ENCODE results near the gene ITPR3.
"Not testable (repeated sequence)": the region's sequence is repeated elsewhere in the genome, so short reads cannot be mapped to it uniquely, and the experiment has no call there.

Gene ITPR3

GRCh38 chr6:33590531-33591198 is 30.5 kb upstream of the ITPR3 start:
- in situ Hi-C loops (cut with HindIII; ENCODE audit: low sequenced_read_pairs) = no loop called here

GRCh38 chr6:33591424-33592032 is 29.6 kb upstream of the ITPR3 start:
- in situ Hi-C loops (cut with HindIII; ENCODE audit: low sequenced_read_pairs) = no loop called here

GRCh38 chr6:33592280-33592594 is 28.9 kb upstream of the ITPR3 start:
- in situ Hi-C loops (cut with HindIII; ENCODE audit: low sequenced_read_pairs) = no loop called here

DNA sequence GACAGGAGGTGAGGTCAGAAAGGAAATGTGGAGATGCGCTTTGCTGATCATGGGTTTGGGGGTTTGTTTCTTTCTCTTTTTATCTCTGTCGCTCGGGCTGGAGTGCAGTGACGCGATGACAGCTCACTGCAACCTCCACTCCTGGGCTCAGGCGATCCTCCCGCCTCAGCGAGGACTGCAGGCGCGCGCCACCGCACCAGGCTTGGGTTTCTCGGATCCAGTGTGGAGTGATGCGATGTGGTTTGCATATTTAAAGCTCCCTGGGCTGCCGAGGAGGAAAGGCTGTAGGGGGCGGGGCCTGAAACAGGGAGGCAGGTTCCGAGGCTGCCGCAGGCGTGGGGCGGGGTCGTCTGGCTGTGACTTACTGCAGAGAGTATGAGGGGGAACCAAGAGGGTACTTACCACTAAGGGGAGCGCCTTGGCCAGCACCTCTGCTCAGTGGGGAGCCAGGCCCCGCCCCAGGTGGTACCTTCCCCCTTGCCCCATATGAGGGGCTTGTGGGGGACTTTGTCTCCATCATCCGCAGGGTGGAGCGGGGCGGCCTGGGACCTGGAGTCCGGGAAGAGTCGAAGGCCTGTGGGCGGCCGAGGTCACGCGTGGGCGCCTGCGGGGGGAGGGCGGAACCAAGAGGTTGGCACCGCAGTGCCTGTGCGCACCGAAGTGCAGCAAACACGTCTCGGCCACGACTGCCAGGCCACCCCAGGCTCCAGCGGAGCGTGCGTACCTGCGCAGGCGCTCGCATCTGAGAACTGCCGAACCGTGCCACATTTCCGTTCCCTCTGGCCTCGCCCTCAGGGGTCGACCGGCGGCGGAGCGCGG is 28.3 kb upstream of the ITPR3 start:
- in situ Hi-C loops (cut with HindIII; ENCODE audit: low sequenced_read_pairs) = no loop called here

- in situ Hi-C loops (cut with HindIII; ENCODE audit: low sequenced_read_pairs) = no loop called here
Observed at GRCh38 chr6:33593414-33593727, 27.8 kb upstream of the ITPR3 start.

- in situ Hi-C loops (cut with HindIII; ENCODE audit: low sequenced_read_pairs) = no loop called here
Observed at GRCh38 chr6:33595001-33595846, 25.9 kb upstream of the ITPR3 start.

DNA sequence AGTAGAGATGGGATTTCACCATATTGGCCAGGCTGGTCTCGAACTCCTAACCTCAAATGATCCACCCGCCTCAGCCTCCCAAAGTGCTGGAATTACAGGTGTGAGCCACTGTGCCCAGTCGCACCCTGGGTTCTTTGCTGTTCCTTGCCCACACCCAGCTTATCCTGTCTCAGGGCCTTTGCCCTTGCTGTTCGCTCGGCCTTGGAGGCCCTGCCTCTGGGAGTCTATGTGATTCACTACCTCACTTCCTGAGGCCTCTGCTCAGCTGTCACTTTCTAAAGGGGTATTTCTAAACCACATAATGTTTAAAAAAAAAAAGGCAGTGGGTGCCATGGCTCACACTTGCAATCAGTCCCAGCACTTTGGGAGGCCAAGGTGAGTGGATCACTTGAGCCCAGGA is 24.2 kb upstream of the ITPR3 start:
- in situ Hi-C loops (cut with HindIII; ENCODE audit: low sequenced_read_pairs) = not testable (repeated sequence)

GRCh38 chr6:33597551-33598322 is 23.4 kb upstream of the ITPR3 start:
- in situ Hi-C loops (cut with HindIII; ENCODE audit: low sequenced_read_pairs) = no loop called here

DNA sequence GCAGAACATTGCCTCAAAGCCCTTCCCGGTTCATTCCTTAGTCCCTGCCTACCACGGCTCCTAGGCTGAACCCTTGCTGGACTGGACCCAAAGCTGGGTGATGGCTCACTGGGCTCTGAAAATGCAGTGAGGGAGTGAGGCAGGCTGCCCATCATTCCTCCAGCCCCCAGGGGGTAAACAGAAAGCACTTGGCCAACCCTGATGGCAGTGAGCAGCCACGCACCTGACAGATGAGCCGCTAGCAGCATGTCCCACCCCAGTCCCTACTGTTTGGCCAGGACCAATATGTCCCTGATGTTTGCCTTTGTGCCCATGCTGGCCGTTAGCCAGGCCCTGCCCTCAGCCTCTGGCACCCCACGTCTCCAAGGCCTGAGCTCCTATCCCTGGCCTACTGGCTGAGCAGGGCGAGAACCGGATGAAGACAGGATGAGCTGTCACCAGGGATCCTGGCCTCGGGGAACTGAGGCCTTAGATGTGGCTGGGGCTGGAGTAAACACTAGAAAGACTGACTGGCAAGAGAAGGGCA is 21.6 kb upstream of the ITPR3 start:
- in situ Hi-C loops (cut with HindIII; ENCODE audit: low sequenced_read_pairs) = no loop called here

DNA sequence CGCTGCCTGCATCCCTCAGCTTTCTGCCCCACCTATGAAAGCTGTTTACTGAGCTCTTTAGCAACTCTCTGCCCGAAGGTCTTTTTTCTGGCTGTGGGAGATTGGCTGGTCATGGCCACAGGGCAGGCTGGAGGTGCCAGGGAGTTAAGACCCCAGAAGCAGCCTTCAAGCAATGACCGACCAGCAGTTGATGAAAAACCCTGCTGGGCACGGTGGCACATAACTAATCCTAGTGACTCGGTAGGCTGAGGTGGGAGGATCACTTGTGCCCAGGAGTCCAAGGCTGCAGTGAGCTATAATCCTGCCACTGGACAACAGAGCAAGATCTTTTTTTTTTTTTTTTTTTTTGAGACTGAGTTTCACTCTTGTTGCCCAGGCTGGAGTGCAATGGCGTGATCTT is 20.4 kb upstream of the ITPR3 start:
- in situ Hi-C loops (cut with HindIII; ENCODE audit: low sequenced_read_pairs) = no loop called here

- in situ Hi-C loops (cut with HindIII; ENCODE audit: low sequenced_read_pairs) = no loop called here
Observed at GRCh38 chr6:33602180-33602579, 18.9 kb upstream of the ITPR3 start.

- in situ Hi-C loops (cut with HindIII; ENCODE audit: low sequenced_read_pairs) = no loop called here
Observed at GRCh38 chr6:33604941-33605854, 15.9 kb upstream of the ITPR3 start.

- in situ Hi-C loops (cut with HindIII; ENCODE audit: low sequenced_read_pairs) = no loop called here
Observed at GRCh38 chr6:33606642-33607041, 14.5 kb upstream of the ITPR3 start.

GRCh38 chr6:33607126-33607783 is 13.9 kb upstream of the ITPR3 start:
- in situ Hi-C loops (cut with HindIII; ENCODE audit: low sequenced_read_pairs) = no loop called here

- in situ Hi-C loops (cut with HindIII; ENCODE audit: low sequenced_read_pairs) = no loop called here
Observed at GRCh38 chr6:33607784-33608161, 13.3 kb upstream of the ITPR3 start.

DNA sequence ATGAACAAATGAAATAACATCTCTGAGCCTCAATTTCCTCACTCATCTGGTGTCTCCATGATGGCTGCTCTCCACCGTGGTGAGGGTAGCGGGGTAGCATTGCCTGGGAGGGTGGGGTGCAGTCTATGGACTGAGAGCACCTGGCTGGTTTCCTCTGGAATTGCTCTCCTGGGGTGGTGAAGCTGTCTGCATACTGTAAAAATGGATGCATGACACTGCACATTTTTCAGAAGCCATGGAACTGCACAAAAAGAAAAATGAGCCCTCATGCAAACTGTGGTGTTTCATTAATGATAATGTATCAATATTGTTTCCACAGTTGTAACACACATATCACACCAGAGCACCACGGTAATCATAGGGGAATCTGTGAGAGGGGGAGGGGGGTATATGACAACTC is 12.1 kb upstream of the ITPR3 start:
- in situ Hi-C loops (cut with HindIII; ENCODE audit: low sequenced_read_pairs) = no loop called here

GRCh38 chr6:33609528-33609927 is 11.6 kb upstream of the ITPR3 start:
- in situ Hi-C loops (cut with HindIII; ENCODE audit: low sequenced_read_pairs) = no loop called here

- in situ Hi-C loops (cut with HindIII; ENCODE audit: low sequenced_read_pairs) = no loop called here
Observed at GRCh38 chr6:33610067-33610466, 11.1 kb upstream of the ITPR3 start.
